Panc1 (cell line): ENCODE measurements around the gene RNF34.

Experiments used
- CTCF ChIP-seq: fragments of 450-650 bp; IDR thresholded peaks from 2 replicates; pipeline ENCODE4 v1.5.1; 2017; ENCODE audit warnings: mild to moderate bottlenecking
- POLR2AphosphoS5 ChIP-seq: IDR thresholded peaks from 2 replicates; pipeline ENCODE4 v1.6.1; 2012; ENCODE audit warnings: mild to moderate bottlenecking, low read depth, low read length, moderate library complexity
- SIN3A ChIP-seq: IDR thresholded peaks from 2 replicates; pipeline ENCODE4 v1.6.1; 2012; ENCODE audit warnings: low read depth, mild to moderate bottlenecking, low read length, moderate library complexity, borderline replicate concordance; ENCODE audit not compliant: insufficient read depth
- TCF7L2 ChIP-seq: IDR thresholded peaks from 2 replicates; pipeline ENCODE4 v1.6.1; 2011; ENCODE audit warnings: mild to moderate bottlenecking, low read depth, low read length, inconsistent platforms
- TF ChIP-seq, protein P1 (sequence below), 2 experiments: IDR thresholded peaks; 2 replicates each; pipeline ENCODE4 v1.6.1; 2011 to 2012; ENCODE audit warnings: low read depth in 2 of 2, control low read depth in 1 of 2, low read length in 1 of 2, mild to moderate bottlenecking in 1 of 2, moderate library complexity in 1 of 2; ENCODE audit not compliant: insufficient read depth in 1 of 2

DNA sequence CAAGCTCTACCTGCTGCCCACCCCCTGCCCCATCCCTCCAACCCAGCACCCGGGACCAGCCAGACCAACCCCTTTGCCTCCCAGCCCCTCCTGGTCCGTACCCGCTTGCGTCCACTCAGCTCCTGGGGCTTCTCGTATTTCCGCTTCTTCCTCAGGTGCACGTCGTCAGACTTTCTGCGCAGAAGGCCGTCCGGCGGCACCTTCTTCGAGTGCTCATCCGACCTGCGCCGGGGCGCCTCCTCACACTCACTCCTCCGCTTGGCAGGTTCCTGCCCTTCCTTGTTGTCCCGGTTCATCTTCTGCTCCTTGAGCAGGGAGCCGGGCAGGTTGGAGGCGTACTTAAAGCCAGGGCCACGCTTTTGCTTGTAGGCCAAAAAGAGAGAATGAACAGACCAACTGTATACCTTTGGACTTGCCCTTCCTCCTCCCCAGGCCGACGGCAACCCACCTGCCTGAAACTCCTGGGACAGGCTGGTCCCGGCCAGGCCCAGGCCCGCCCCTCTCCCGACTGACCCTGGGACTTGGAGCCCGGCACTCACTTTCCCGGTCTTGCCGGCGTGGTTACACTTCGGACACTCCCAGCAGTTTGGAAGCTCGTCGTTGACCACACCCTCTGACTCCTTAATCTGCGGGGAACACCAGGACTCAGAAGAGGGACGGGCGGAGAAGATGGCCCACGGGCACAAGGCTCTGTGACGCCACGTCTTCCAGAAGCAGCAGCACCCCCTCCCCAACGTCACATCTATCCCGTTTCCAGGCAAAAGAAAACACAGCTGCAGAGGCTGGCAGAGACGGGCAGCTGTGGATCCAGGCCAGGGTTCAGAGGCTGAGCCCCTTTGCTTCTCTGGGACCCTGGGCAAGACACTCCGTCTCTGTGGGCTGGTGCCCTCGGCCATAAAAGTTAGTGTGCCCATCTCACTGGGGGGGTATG is 44.3 kb downstream of the RNF34 start:
- TF ChIP-seq SIN3A: no peak
- TF ChIP-seq CTCF: no peak
- TF ChIP-seq POLR2AphosphoS5: no peak
- TF ChIP-seq TCF7L2: no peak
- TF ChIP-seq, protein P1, sequence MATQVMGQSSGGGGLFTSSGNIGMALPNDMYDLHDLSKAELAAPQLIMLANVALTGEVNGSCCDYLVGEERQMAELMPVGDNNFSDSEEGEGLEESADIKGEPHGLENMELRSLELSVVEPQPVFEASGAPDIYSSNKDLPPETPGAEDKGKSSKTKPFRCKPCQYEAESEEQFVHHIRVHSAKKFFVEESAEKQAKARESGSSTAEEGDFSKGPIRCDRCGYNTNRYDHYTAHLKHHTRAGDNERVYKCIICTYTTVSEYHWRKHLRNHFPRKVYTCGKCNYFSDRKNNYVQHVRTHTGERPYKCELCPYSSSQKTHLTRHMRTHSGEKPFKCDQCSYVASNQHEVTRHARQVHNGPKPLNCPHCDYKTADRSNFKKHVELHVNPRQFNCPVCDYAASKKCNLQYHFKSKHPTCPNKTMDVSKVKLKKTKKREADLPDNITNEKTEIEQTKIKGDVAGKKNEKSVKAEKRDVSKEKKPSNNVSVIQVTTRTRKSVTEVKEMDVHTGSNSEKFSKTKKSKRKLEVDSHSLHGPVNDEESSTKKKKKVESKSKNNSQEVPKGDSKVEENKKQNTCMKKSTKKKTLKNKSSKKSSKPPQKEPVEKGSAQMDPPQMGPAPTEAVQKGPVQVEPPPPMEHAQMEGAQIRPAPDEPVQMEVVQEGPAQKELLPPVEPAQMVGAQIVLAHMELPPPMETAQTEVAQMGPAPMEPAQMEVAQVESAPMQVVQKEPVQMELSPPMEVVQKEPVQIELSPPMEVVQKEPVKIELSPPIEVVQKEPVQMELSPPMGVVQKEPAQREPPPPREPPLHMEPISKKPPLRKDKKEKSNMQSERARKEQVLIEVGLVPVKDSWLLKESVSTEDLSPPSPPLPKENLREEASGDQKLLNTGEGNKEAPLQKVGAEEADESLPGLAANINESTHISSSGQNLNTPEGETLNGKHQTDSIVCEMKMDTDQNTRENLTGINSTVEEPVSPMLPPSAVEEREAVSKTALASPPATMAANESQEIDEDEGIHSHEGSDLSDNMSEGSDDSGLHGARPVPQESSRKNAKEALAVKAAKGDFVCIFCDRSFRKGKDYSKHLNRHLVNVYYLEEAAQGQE (IDR thresholded peaks at IDR 0.05; ENCODE audit: insufficient read depth in 1 of 2, low read depth in 2 of 2, low read length in 1 of 2): no peak
